ENCODE measurements around the gene CRIP1. TPM values are rescaled to one million over a fixed set of nuclear protein-coding genes. Genes with fewer than 3 reads are reported as not detected.

Gene CRIP1
- polyA plus RNA-seq, 4 donors: 27.1 to 44.2 (median 36.0) TPM

DNA sequence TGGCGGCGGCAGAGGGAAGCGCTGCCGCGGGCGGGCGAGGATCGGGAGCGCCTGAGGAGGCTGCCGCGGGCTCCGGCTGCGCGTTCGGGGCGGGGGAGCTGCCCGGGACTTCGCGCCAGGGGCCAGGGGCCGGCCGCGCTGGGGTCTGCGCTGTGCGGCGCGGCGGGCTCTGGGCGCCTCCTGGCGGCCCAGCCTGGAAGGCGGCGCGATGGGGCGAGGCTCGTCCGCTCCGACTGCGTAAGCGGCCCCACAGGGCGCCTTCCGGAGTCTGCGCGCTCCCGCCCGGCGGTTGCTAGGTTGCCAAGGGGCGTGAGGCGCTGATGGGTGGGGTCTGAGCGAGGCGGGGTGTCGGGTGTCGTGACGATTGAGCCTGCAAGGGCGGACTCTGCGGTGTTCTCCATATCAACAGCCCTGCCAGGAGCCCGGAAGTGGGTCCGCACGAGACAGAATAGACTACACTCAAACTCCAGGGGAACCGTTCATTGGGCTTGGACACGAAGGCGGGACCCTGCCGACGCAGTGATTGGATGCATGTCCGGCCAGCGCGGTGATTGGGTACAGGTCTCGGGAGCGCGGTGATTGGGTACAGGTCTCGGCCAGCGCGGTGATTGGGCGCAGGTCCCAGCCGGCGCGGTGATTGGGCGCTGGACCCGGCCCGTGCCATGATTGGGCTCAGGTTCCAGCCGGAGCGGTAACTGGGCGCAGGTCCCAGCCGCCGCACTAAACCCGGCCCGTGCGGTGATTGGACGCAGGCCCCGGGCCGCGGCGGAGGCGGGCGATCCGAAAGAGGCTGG is 4.1 kb downstream of the CRIP1 start, which contains the start of gene TEDC1:
Gene TEDC1, plus strand, starts transcription at position 675 of the 794 bp plus-strand sequence. CDS start 130 bp downstream, outside the sequence.
- peak; percentile 97 to 100 (median 99) for DNase-seq (ENCODE audit: low read depth in 4 of 4, low spot score in 3 of 4)

DNA sequence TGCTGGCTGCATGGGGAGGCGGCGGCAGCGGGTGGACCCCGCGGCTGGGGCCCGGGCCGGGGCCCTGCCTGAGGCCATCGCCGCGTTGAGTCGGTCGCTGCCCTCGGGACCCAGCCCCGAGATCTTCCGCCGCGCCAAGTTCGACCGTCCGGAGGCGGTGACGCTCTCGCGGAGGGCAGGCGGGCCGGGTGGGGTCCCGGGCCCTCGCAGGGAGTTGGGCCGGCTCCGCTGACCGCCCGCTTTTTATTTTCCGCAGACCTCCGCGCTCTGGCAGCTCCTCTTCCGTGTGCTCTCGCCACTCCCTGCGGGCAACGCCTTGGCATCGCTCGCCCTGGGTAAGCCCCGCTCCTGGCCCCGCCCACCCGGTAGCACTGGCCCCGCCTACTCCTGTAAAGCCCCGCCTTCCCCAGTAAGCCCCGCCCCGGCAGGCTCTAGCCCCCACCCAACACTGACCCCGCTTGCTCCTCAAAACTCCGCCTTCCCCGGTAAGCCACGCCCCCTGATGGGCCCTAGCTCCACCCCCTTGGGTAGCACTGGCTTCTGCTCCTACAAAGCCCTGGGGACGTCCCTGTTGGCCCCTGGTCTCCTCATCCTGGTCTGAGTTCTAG is 4.8 kb downstream of the CRIP1 start:
- no peak for DNase-seq (ENCODE audit: low read depth in 4 of 4, low spot score in 3 of 4)

DNA sequence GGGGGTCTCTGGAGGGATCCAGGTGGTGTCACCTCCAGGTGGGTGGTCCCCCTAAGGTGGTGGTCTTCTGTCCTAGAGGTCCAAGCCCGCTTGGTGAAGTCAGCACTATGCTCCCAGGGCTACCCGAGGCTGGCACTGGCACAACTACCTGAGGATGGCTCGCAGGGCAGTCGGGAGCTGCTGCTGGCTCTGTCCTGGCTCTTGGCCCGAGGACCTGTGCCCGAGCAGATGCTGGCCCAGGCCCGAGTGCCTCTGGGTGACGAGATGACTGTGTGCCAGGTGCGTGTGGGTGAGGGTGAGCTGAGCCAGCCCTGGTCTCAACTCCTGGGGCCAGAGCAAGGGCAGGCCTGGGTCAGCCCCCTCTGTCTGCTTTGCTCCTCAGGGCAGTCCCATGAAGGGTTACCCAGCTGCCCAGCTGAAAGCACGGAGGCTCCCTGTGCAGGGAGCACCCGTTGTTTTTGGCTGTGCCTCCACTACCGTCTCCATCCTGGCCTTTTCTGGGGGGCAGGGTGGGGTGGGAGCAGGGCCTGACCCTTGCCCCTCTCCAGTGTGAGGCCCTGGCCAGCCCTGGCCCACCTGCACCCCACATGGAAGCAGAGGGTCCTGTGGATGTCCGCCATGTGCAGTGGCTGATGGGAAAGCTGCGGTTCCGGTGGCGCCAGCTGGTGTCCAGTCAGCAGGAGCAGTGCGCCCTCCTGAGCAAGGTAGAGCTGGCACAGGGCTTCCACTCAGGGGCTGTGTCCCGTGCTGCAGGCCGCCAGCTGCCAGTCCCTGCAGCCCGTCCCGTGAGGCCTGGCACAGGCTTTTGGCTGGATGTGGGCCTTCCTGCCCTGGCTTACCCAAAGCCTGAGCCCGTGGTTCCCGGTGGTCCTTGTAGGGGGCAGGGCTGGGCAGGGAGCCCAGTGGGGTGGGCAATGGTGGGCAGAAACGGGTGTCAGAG is 5.6 kb downstream of the CRIP1 start:
- DNase-seq (ENCODE audit: low read depth in 4 of 4, low spot score in 3 of 4): no peak

DNA sequence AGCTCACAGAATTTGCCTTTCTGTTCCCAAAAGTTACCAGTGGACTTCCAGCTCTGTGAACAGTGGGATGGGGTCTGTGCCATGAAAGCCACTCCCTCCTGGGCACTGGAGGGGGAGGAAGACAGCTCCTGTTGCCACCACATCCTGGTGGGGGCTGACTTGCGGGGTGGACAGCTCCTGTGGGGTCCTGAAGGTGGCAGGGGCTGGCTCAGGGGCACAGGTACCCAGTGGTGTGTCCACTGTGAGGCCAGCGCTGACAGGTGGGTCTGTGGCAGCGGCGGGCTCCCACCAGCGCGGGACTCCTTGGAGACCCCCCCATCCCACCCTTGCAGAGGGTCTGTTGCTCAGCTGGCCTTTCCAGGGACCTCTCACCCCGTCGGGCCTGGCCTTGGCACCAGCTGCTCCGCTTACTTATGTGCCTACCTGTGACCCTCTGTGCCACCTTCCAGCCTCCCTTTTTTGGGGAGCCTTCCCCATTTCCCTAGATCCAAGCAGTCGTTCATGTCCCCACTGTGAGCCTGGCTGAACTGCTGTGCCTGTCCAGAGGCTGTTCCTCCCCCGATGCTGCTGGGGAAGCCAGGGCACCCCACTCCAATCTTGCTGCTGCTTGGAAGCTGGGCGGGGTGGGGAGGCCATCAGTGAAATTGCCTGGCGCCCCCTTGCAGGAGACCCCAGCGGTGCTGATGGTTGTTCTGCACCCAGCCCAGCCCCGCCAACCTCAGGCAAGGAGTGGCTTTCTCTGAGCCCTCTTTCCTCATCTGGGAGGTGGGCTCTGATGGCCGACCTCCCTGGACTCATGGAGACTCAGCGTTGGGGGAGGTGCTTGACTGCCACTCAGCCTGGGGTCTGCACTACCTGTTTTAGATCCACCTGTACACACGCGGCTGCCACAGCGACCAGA is 6.5 kb downstream of the CRIP1 start:
- no peak for DNase-seq (ENCODE audit: low read depth in 4 of 4, low spot score in 3 of 4)

DNA sequence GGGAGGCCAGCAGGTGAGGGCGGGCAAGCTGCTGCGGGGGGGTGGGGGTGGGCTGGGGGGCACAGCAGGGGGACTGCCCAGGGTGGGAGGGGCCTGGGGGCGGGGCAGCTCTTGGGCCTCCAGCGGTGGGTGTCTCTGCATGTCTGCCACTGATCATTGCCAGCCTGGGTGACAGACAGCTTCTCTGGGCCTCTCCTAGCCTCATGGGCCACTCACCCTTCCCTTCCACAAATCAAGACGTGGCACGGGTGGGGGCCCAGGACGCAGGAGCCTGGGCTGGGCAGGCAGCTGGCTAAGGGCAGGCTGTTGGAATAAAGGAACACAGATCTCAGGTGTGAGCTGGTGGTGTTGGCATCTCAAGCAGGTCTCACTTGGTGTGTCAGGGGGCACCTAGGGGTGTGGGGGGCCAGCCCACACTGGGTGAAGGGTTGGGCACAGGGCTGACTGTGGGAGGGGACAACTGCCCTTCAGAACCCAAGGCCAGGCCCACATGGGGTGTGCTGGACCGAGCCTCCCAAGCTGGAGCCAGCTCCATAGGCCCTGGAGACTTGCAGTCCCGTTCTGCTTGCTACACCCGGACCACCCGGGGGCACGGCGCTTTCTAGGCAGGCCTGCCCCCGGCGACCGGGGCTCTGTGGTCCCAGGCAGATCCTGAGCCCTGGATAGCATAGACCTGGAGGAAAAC is 7.4 kb downstream of the CRIP1 start:
- DNase-seq (ENCODE audit: low read depth in 4 of 4, low spot score in 3 of 4): no peak

DNA sequence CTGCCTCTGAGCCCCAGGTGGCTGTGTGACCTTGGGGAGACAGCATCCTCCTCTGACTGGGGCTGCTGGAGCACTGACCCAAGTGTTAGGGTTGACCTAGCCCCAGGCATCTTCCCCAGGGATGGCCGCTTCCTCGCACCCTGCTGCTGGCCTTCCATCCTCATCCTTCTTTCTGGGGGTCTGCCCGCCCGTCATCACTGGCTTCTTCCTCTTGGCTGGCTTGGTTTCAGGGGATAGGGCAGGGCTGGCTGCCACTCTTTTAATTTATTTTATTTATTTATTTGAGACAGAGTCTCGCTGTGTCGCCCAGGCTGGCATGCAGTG is 7.9 kb downstream of the CRIP1 start:
- DNase-seq (ENCODE audit: low read depth in 4 of 4, low spot score in 3 of 4): no peak

DNA sequence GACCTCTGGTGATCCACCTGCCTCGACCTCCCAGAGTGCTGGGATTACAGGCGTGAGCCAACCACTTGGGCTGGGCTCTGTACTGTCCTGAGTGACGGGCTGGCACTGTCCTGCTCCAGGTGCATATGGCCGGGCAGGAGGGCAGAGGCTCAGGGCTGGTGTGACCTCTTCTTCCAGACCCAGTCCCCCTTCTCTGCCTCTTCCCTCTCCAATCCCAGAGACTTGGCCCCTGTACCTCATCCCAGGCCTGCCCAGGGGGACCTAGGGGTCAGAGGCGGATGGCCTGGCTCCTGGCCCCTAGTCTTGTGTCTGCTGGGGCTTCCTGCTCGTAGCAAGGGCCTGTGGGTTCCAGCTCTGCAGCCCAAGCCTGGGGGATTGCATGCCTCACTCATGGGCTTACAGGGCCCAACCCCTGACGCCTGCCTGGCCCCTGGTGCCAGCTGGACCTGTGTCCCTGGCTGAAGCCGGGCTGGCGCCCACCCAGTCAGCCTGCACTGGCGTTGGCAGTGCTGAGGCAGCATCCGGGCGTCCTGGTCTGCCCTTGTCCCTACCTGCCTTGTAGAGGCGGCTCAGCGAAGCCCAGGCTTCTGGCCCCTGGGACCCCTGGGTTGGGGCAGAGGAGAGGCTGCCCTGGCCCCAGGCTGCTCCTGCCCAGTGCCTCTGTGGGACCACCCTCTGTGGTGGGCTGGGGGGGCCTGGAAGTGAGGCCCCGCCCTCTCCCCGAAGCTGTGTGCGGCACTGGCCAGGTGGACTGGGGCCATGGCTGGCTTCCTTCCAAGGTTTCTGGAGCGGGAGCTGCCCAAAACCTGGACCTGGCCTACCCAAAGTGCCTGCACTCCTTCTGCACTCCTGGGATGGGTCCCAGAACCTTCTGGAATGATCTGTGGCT is 8.7 kb downstream of the CRIP1 start:
- no peak for DNase-seq (ENCODE audit: low read depth in 4 of 4, low spot score in 3 of 4)

DNA sequence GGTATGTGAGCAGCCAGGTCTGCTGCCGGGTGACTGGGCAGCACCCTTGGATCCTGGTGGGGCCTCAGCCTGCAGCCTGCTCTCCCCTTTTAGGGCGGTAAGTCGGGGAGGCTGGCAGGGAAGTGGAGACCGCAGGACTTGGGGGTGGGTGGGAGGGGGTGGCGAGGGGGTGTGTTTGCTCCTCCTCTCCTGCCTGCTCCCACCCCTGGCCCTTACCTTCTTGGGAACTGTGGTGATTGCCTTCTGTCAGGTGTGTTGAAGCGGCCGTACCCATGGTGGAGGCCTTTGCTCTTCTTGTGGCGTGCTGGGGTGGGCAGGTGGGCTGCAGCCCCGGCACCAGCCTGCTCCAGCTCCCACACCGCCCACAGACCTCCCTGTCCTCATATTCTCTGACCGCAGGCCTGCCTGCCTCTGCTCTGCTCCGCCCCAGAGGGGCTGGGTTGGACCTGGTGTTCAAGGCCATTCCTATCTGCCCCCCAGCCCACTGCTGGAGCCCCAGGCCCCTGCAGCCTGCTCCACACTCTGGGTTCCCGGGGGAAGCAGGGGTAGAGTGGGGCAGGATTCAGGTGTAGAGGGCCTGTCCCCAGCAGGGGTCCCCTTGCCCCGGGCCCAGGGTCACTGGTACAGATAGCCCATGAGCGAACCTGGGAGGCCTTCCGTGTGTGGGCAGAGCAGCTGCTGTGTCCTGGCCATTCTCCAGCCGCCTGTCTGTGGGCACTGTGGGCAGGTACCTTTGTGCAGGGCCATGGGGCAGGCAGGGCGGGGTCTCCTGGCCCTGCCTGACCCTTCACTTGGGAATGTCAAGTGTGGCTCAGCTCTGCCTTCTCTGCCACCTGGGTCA is 9.5 kb downstream of the CRIP1 start:
- no peak for DNase-seq (ENCODE audit: low read depth in 4 of 4, low spot score in 3 of 4)

DNA sequence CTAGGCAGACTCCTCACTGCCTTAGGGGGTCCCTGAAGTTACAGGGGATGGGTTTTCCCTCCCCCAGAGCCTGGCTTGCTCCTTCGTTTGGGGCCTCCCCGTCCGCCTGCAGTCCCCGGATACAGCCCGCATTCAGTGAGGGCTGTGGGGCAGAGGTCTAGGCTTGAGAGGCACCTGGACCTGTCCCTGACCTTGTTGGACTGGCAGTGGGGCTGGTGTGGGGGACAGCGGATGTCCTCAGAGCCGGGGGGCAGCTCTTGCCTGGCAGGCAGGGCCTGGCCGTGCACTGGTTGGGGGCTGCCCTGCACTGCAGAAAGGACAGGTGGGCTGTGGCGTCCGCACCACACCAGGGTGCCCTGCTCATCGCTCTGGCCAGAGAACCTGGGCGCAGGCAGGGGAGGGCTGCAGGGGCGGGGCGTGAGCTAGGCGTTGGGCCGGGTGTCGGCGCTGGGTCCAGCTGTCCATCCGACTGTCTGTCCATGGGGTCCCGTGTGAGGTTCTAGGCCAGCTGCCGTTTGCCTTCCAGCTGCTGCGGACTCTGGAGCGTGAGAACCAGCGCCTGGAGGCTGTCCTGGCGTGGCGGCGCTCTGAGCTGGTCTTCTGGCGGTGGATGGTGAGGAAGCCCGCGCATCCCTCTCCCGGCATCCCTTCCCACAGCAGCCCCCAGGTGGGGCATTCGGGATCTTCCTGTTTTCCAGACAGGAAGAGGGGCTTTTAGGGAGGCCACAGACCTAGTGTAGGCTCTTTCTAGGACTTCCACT is 10.3 kb downstream of the CRIP1 start:
- no peak for DNase-seq (ENCODE audit: low read depth in 4 of 4, low spot score in 3 of 4)

DNA sequence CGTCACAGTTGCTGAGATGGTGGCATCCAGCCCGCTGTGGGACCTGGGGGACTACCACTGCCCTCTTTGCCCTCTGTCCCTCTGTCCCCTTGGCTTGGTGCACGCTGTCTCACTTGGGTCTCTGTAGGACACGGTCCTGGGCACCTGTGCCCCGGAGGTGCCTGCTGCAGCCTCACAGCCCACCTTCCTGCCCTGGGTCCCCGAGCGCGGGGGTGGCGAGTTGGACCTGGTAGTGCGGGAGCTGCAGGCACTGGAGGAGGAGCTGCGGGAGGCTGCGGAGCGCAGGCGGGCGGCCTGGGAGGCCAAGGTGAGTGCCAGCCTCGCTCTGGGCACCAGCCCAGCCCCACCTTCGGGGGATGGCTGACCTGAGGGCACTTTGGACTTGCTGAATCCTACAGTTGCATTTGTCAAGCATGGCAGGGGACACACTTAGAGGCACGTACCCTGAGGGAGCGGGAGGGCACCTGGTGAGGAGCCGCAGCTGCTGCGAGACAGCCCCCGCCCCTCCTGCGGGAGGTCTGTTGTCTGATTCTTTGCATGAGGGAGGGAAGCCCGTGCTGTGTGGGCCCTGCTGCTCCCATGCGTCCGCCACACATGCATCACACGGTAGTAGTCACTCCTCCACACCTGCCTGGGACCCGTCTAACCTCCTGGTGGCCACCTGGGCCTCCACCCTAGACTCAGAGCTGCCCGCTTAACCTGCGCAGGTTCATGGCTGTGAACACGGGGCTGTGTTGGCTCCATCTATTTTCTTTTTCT is 11.2 kb downstream of the CRIP1 start:
- DNase-seq (ENCODE audit: low read depth in 4 of 4, low spot score in 3 of 4): no peak

DNA sequence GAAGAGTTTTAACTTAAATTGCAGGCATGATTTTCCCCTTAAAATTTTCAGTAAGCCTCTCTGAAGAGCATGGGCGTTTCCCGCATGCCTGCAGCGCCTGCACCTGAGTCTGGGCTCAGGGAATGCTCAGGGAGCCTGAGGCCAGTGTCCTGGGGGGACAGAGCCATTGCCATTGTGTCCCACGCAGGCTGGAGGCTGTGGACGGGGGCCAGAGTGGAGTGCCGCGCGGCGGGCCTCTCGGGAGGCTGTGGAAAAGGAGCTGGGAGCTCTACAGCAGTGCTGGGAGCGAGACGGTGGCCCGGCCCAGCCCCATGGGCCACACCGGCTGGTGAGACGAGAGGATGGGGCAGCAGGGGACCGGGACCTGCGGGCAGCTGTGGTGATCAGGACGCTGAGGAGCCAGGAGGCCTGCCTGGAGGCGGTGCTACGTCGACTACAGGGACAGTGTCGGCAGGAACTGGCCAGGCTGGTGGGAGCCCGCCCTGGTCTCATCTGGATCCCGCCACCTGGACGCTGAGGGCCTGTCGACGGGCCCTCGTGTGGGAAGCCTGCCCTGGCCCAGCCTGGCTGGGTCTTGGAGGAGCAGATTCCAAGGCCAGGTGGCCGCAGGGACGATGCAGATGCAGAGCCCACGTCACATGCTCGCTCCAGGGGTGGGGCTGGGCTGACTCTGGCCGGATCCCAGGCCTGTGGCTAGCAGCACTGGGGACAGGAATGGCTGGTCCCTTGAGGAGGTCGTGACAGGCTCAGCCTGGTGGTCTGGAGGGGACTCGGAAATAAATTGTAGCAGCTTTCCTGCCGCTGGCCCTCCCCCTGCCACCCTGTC is 12.0 kb downstream of the CRIP1 start:
- DNase-seq (ENCODE audit: low read depth in 4 of 4, low spot score in 3 of 4): no peak

DNA sequence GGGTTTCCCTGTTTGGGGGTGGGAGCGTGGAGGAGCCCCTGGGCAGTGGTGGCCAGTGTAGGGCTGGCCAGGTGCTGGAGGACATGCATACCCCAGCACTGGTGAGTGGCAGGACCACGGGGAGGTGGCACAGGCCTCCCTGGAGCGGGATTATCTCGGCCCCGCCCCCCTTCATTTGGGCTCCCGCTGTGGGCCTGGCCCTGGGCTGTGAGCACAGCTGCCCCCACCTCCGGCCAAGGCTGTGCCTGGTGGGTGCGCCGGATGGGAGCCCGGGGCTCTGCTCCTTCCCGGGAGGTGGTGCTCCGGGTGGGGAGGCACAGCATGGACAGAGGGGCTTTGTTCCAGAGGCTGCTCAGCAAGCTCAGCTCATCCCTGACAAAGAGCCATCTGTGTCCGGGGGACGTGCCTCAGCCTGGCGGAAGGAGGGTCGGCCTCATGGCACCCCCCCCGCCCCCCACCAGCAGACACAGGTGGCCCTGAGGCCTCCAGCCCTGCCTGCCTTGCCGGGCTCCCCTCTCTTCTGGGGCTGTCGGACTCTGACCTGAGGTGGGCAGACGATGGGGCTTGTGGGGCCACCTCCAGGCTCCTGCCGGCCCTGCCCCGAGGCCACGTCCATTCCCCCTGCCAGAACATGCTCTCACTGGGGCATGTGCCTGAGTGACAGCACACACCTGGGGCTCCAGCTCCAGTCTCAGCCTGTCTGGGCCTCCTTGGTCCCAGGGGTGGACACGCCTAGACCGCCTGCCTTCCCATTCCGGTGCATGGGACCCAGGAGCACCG is 12.8 kb downstream of the CRIP1 start:
- DNase-seq (ENCODE audit: low read depth in 4 of 4, low spot score in 3 of 4): no peak

DNA sequence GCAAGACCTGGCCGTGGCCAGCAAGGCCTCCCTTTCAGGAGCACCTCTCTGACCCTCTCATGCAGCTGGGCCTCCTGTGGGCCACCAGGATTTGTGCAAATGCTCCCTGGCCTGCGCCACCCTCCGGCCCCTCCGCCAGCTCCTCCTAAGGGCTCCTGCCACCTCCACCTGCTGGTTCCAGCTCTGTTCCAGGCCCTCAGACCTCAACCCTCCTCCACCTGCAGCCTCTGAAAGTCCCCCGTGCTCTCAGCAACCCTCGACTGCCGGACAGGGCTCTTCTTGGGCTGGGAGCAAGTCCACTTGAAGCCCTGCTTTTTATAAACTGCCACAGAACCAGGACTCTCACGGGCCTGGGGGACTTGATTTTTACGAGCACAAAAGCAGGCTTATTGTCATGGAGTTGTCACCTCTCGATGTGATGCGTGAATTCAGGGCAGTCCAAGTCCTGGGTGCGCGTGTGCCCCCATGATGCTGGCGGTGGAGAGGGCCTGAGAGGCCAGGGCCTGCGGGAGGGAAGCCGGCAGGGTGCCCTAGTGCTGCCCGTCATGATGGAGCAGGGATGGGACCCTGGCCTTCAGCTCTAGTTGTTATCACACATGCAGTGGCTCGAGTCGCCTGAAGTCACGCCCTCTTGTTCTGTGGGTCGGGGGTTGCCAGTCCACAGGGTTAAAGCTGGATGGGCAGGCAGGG is 13.5 kb downstream of the CRIP1 start:
- no peak for DNase-seq (ENCODE audit: low read depth in 4 of 4, low spot score in 3 of 4)

DNA sequence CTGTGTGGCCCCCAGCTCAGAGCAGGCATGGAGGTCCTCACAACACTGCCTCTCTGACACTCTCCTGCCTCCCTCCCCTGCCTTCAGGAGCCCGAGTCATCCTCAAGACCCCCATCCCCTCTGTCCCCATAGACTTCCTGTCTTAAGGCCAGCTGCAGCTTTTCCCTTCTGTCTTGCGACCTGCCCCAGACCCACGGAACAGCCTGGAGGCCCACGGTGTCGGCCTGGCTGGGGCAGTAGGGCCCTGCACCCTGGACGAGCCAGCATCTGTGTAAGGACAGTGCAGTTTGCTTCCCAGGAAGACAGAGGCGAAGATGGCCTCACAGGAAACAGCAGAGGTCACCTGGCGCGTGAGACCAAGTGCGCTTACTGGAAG is 14.0 kb downstream of the CRIP1 start:
- no peak for DNase-seq (ENCODE audit: low read depth in 4 of 4, low spot score in 3 of 4)

Measured in right renal pelvis (tissue), 4 donors.